GM11168 (cell line): ENCODE measurements around the gene TRABD2A.

Experiments used
- in situ Hi-C: fragments of 300-500 bp; cut with MboI; formaldehyde crosslinking; loops from one replicate; pipeline ENCODE4 v1.12.0; 2022; ENCODE audit warnings: low sequenced_read_pairs; ENCODE audit not compliant: unreplicated experiment

TRABD2A gene

GRCh38 chr2:84830758-84831500 lies 50.0 kb downstream of the TRABD2A start:
- in situ Hi-C loops, result no loop called here

GRCh38 chr2:84830095-84830494 lies 50.8 kb downstream of the TRABD2A start:
- in situ Hi-C loops, result no loop called here

GRCh38 chr2:84829693-84830092 lies 51.2 kb downstream of the TRABD2A start:
- in situ Hi-C loops, result no loop called here

- in situ Hi-C loops, result no loop called here
These were observed 52.8 kb downstream of the TRABD2A start for GRCh38 chr2:84827978-84828575.

GRCh38 chr2:84823788-84824187 lies 57.1 kb downstream of the TRABD2A start:
- in situ Hi-C loops, result no loop called here

GRCh38 chr2:84823229-84823628 lies 57.7 kb downstream of the TRABD2A start:
- in situ Hi-C loops, result no loop called here

- in situ Hi-C loops, result no loop called here
These were observed 59.1 kb downstream of the TRABD2A start for GRCh38 chr2:84821806-84822205.

GRCh38 chr2:84817239-84817655 lies 63.6 kb downstream of the TRABD2A start:
- in situ Hi-C loops, result no loop called here

GRCh38 chr2:84816426-84817026 lies 64.4 kb downstream of the TRABD2A start:
- in situ Hi-C loops, result no loop called here

GRCh38 chr2:84815146-84815545 lies 65.7 kb downstream of the TRABD2A start:
- in situ Hi-C loops, result no loop called here

- in situ Hi-C loops, result no loop called here
These were observed 68.9 kb downstream of the TRABD2A start for GRCh38 chr2:84811839-84812431.

- in situ Hi-C loops, result no loop called here
These were observed 72.6 kb downstream of the TRABD2A start for GRCh38 chr2:84808279-84808678.

- in situ Hi-C loops, result no loop called here
These were observed 73.8 kb downstream of the TRABD2A start for GRCh38 chr2:84807063-84807485.

GRCh38 chr2:84805250-84805958 lies 75.5 kb downstream of the TRABD2A start:
- in situ Hi-C loops, result no loop called here

GRCh38 chr2:84801811-84802210 lies 79.1 kb downstream of the TRABD2A start:
- in situ Hi-C loops, result no loop called here

- in situ Hi-C loops, result no loop called here
These were observed 80.6 kb downstream of the TRABD2A start for GRCh38 chr2:84800194-84800805.

- in situ Hi-C loops, result no loop called here
These were observed 81.1 kb downstream of the TRABD2A start for GRCh38 chr2:84799772-84800171.

- in situ Hi-C loops, result no loop called here
These were observed 83.6 kb downstream of the TRABD2A start for GRCh38 chr2:84797271-84797670.

GRCh38 chr2:84796798-84797197 lies 84.1 kb downstream of the TRABD2A start:
- in situ Hi-C loops, result no loop called here

- in situ Hi-C loops, result no loop called here
These were observed 87.2 kb downstream of the TRABD2A start for GRCh38 chr2:84793641-84794040.
